ENCODE data around the gene SLC25A31. TPM values are rescaled to one million over a fixed set of nuclear protein-coding genes. Genes with fewer than 3 reads are reported as not detected.

Gene SLC25A31
- total RNA-seq (2016; rRNA removed; fragmentation: Illumina TruSeq; extraction: Trizol): 0.04 TPM in 1 of 2 replicates, not detected in the other
- not detected in 2 replicates for total RNA-seq (2016; cell fraction: cytosol; rRNA removed; fragmentation: Illumina TruSeq; extraction: Trizol; ENCODE audit: low read depth)
- not detected in 2 replicates for total RNA-seq (2016; cell fraction: insoluble cytoplasmic fraction; rRNA removed; fragmentation: Illumina TruSeq; extraction: Trizol)
- total RNA-seq (2016; cell fraction: membrane; rRNA removed; fragmentation: Illumina TruSeq; extraction: Trizol): not detected in 2 replicates
- total RNA-seq (2016; cell fraction: nucleus; rRNA removed; fragmentation: Illumina TruSeq; extraction: Trizol): not detected in 2 replicates
- not detected in 2 replicates for polyA plus RNA-seq (2011; rRNA removed)
- not detected in 2 replicates for polyA plus RNA-seq (2011; cell fraction: cytosol; rRNA removed)
- not detected in 2 replicates for polyA plus RNA-seq (2011; cell fraction: nucleus; rRNA removed)
- not detected in 2 replicates for polyA plus RNA-seq (2012)
- not detected in 2 replicates for polyA plus RNA-seq (2016; cell fraction: cytosol; fragmentation: Illumina TruSeq; extraction: Trizol; ENCODE audit: low read depth)
- not detected in 2 replicates for polyA plus RNA-seq (2016; cell fraction: insoluble cytoplasmic fraction; fragmentation: Illumina TruSeq; extraction: Trizol; ENCODE audit: low read depth)
- not detected in 2 replicates for polyA plus RNA-seq (2016; cell fraction: membrane; fragmentation: Illumina TruSeq; extraction: Trizol; ENCODE audit: low read depth)
- polyA plus RNA-seq (2016; cell fraction: nucleus; fragmentation: Illumina TruSeq; extraction: Trizol; ENCODE audit: insufficient read depth, low read depth): not detected in 2 replicates
- not detected in 2 replicates for polyA minus RNA-seq (2011; rRNA and poly(A)+ RNA removed; ENCODE audit: low replicate concordance)
- polyA minus RNA-seq (2011; cell fraction: cytosol; rRNA and poly(A)+ RNA removed): not detected in 2 replicates
- polyA minus RNA-seq (2011; cell fraction: nucleus; rRNA and poly(A)+ RNA removed): not detected in 2 replicates
- Bru-seq, nascent RNA: percentile 12 among the genes with signal in this experiment
- percentile 14 among the genes with signal in this experiment for BruChase-seq, experiment 1, labeled RNA remaining after a 6-hour chase
- percentile 11 among the genes with signal in this experiment for BruChase-seq, experiment 2, labeled RNA remaining after a 2-hour chase
- long read RNA-seq, experiment 1: 0 reads
- long read RNA-seq, experiment 2: 0 reads

DNA sequence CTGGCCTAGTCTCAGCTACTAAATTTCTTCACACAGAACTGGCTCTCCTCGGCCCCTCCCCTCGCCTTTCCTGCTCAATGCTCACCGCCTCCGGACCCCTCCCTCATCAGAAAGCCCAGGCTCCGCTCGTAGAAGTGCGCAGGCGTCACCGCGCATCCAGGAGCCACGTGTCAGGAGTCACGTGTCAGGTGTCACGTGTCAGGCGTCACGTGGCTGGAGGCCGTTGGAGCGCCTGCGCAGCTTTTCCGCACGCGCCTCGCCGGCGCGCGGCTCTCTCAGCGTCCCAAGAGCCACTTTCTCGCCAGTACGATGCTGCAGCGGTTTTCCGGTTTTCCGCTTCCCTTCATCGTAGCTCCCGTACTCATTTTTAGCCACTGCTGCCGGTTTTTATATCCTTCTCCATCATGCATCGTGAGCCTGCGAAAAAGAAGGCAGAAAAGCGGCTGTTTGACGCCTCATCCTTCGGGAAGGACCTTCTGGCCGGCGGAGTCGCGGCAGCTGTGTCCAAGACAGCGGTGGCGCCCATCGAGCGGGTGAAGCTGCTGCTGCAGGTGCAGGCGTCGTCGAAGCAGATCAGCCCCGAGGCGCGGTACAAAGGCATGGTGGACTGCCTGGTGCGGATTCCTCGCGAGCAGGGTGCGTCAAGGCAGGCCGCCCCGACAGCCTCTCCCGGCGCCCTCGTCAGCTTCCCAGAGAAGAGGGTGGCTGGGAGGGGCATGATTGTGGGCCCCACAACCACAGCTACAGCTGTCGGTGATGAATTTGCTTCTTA, at the start of gene SLC25A31:
Gene SLC25A31 (plus strand): TSS at position 259 of the 772 bp plus-strand sequence. CDS start 146 bp downstream, at position 405.
- H3K4me2 ChIP-seq (ENCODE audit: low read depth, low read length): no peak within 1 kb of the TSS
- no peaks in the 10 kb centered on the region; a peak in 1 of 5 replicates for H3K27me3 ChIP-seq (ENCODE audit: control insufficient read depth in 1 of 2, insufficient read depth in 2 of 2, low read length in 2 of 2)
- H3K27ac ChIP-seq (ENCODE audit: extremely low read length, insufficient read depth, low read length): no peak within 1 kb of the TSS
- no peak for TF ChIP-seq NFRKB (IDR thresholded peaks at IDR 0.05)
- TF ChIP-seq, protein P1, sequence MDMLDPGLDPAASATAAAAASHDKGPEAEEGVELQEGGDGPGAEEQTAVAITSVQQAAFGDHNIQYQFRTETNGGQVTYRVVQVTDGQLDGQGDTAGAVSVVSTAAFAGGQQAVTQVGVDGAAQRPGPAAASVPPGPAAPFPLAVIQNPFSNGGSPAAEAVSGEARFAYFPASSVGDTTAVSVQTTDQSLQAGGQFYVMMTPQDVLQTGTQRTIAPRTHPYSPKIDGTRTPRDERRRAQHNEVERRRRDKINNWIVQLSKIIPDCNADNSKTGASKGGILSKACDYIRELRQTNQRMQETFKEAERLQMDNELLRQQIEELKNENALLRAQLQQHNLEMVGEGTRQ (IDR thresholded peaks at IDR 0.05; ENCODE audit: low read depth, low read length): peak; percentile 37; the same call in 1 of the 2 replicates
- TF ChIP-seq, protein P1 (CRISPR knock-in tag; IDR thresholded peaks at IDR 0.05; ENCODE audit: borderline replicate concordance): no peak
- TF ChIP-seq, protein P2, sequence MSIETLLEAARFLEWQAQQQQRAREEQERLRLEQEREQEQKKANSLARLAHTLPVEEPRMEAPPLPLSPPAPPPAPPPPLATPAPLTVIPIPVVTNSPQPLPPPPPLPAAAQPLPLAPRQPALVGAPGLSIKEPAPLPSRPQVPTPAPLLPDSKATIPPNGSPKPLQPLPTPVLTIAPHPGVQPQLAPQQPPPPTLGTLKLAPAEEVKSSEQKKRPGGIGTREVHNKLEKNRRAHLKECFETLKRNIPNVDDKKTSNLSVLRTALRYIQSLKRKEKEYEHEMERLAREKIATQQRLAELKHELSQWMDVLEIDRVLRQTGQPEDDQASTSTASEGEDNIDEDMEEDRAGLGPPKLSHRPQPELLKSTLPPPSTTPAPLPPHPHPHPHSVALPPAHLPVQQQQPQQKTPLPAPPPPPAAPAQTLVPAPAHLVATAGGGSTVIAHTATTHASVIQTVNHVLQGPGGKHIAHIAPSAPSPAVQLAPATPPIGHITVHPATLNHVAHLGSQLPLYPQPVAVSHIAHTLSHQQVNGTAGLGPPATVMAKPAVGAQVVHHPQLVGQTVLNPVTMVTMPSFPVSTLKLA (IDR thresholded peaks at IDR 0.05): peak; percentile 91
- intact Hi-C loops (cut with micrococcal nuclease; ENCODE audit: unreplicated experiment) (loop anchor here (5.0 kb wide), 1 partner anchor 108 kb away; no protein-coding TSS in a partner anchor), in situ Hi-C loops (cut with HindIII; ENCODE audit: extremely low pct_ligation_motif_present, low pct_unique_long_range_greater_than_20kb) (loop anchor here (5.0 kb wide), 1 partner anchor 128 kb away; no protein-coding TSS in a partner anchor)
- BruUV-seq (replicated peaks): no TSS peak
- H3K36me3 ChIP-seq (replicated peaks in 1 of 2; ENCODE audit: control insufficient read depth in 1 of 2, insufficient read depth in 2 of 2, low read length in 2 of 2): no peaks in the 10 kb centered on the region
- no peak within 1 kb of the TSS for H3K9ac ChIP-seq (ENCODE audit: insufficient read depth, low read depth, low read length)
- DNase-seq (ENCODE audit: low spot score) (no peak), ATAC-seq (no peak), FAIRE-seq (no peak)
- no peak within 1 kb of the TSS for H3K4me3 ChIP-seq (replicated peaks in 1 of 3; ENCODE audit: insufficient read depth in 1 of 3, low read depth in 2 of 3, low read length in 3 of 3)
- POLR2A ChIA-PET: no interaction called here
- WGBS (ENCODE audit: low lambda C conversion rate): 84% methylated on average over 54 of the region's 64 CpGs
- H3K9me3 ChIP-seq (ENCODE audit: low read length): no peaks in the 10 kb centered on the region
- no peaks in the 10 kb centered on the region for H3K4me1 ChIP-seq (ENCODE audit: insufficient read depth, low read length)
- CTCF ChIA-PET (ENCODE audit: low intra/inter-chr PET ratio, low total read pairs): interaction anchor here (2.7 kb wide), 1 partner anchor 125 kb away, joined by 43 read pairs; no protein-coding TSS in a partner anchor
- H3K79me2 ChIP-seq (ENCODE audit: insufficient read depth, low read length): no peaks in the 10 kb centered on the region
- H2AFZ ChIP-seq (ENCODE audit: low read length): no peak within 1 kb of the TSS
- H4K20me1 ChIP-seq (ENCODE audit: insufficient read depth, low read length): no peaks in the 10 kb centered on the region

Measured in HepG2 (cell line).